HCT116 (cell line): Measurements from ENCODE around the gene RBM23. TPM values are rescaled to one million over a fixed set of nuclear protein-coding genes. Genes with fewer than 3 reads are reported as not detected.
"Not testable (repeated sequence)": the region's sequence is repeated elsewhere in the genome, so short reads cannot be mapped to it uniquely, and the experiment has no call there.

Experiments used
- ATAC-seq: fragments of 200-7000 bp; cut with Tn5 transposase; 2 replicates; pipeline ENCODE4 v1.9.1; 2020; ENCODE audit warnings: mild to moderate bottlenecking, moderate library complexity
- BruUV-seq: library from RNA; stranded (reverse); fragments of 400-500 nt; replicated peaks from 2 replicates; lab custom pipeline; 2021; lab: Mats Ljungman, UMichigan
- CTCF ChIA-PET: fragments of 300-600 bp; sonication (Branson Sonifier 250); formaldehyde crosslinking; loops from one replicate; lab custom pipeline; 2021; ENCODE audit warnings: antibody characterized with exemption; lab: Charles Lee
- POLR2A ChIA-PET: fragments of 300-600, 350-600 bp; sonication (Branson Sonifier 250); formaldehyde crosslinking; loops from one replicate; lab custom pipeline; 2021; ENCODE audit warnings: antibody characterized with exemption; lab: Charles Lee
- RAD21 ChIA-PET, 2 experiments: fragments of 300-600 bp; sonication (Branson Sonifier 250); formaldehyde crosslinking; loops; one replicate each; lab custom pipeline; 2023; ENCODE audit warnings: low total read pairs in 2 of 2; ENCODE audit not compliant: uncharacterized antibody in 2 of 2, unreplicated experiment in 2 of 2, low non-redundant PET in 1 of 2; lab: Charles Lee
- DNase-seq: peaks from one replicate; pipeline ENCODE4 v3.0.0-alpha.2; 2010; ENCODE audit warnings: low read depth, low spot score
- H2AFZ ChIP-seq: fragments of 200-600 bp; shearing (Covaris generic), sonication (generic); 2 replicates; pipeline ENCODE4 v1.6.1; 2017; ENCODE audit warnings: low read depth, mixed run types, mixed read lengths, antibody characterized with exemption, low read length; ENCODE audit not compliant: poor library complexity, severe bottlenecking
- H3K27ac ChIP-seq: 2 replicates; pipeline ENCODE4 v1.5.1; 2012; ENCODE audit warnings: low read depth, low read length
- H3K27me3 ChIP-seq: fragments of 200-600 bp; sonication (generic); 2 replicates; pipeline ENCODE4 v1.6.1; 2016; ENCODE audit warnings: mixed run types, low read length, mixed read lengths; ENCODE audit not compliant: insufficient read depth
- H3K36me3 ChIP-seq, 2 experiments: fragments of 200-500 bp in 1 of 2; fragments of 200-600 bp in 1 of 2; sonication (Bioruptor generic) in 1 of 2; sonication (generic) in 1 of 2; 2 replicates each; pipeline versions ENCODE4 v1.5.1 to v1.6.1; 2014 to 2016; ENCODE audit warnings: low read length in 2 of 2, inconsistent platforms in 1 of 2, mixed read lengths in 1 of 2, mixed run types in 1 of 2; ENCODE audit not compliant: insufficient read depth in 2 of 2, control insufficient read depth in 1 of 2
- H3K4me1 ChIP-seq, 2 experiments: fragments of 200-600 bp in 1 of 2; sonication (generic) in 1 of 2; 2 replicates each; pipeline versions ENCODE4 v1.5.1 to v1.6.1; 2012 to 2017; ENCODE audit warnings: low read length in 2 of 2, inconsistent platforms in 1 of 2, mild to moderate bottlenecking in 1 of 2, mixed read lengths in 1 of 2, mixed run types in 1 of 2, moderate library complexity in 1 of 2; ENCODE audit not compliant: insufficient read depth in 2 of 2, control insufficient read depth in 1 of 2
- H3K4me2 ChIP-seq: fragments of 200-600 bp; sonication (generic); 2 replicates; pipeline ENCODE4 v1.6.1; 2017; ENCODE audit warnings: mixed run types, low read length, mixed read lengths
- H3K4me3 ChIP-seq, 2 experiments: fragments of 200-600 bp in 1 of 2; sonication (generic) in 1 of 2; replicated peaks in 1 of 2; 2 replicates each; pipeline ENCODE4 v1.5.1; 2011 to 2016; ENCODE audit warnings: low read length in 2 of 2, control low read depth in 1 of 2, low read depth in 1 of 2, mild to moderate bottlenecking in 1 of 2, mixed read lengths in 1 of 2, mixed run types in 1 of 2
- H3K79me2 ChIP-seq: fragments of 200-600 bp; sonication (generic); 2 replicates; pipeline ENCODE4 v1.6.1; 2017; ENCODE audit warnings: mild to moderate bottlenecking, mixed run types, low read length, moderate library complexity, mixed read lengths; ENCODE audit not compliant: insufficient read depth
- H3K9ac ChIP-seq: fragments of 200-600 bp; sonication (generic); 2 replicates; pipeline ENCODE4 v1.6.1; 2016; ENCODE audit warnings: low read length, mixed read lengths
- H3K9me2 ChIP-seq: fragments of 200-600 bp; sonication (generic), shearing (Covaris generic); 2 replicates; pipeline ENCODE4 v1.6.1; 2017; ENCODE audit warnings: mixed run types, mild to moderate bottlenecking, moderate library complexity; ENCODE audit not compliant: insufficient read depth
- H3K9me3 ChIP-seq, 2 experiments: fragments of 200-500 bp in 1 of 2; fragments of 200-600 bp in 1 of 2; sonication (Bioruptor generic) in 1 of 2; sonication (generic) in 1 of 2; 2 replicates each; pipeline ENCODE4 v1.6.1; 2014 to 2017; ENCODE audit warnings: low read length in 2 of 2, mixed read lengths in 2 of 2, inconsistent platforms in 1 of 2, low read depth in 1 of 2, mild to moderate bottlenecking in 1 of 2, mixed run types in 1 of 2, moderate library complexity in 1 of 2; ENCODE audit not compliant: control insufficient read depth in 1 of 2, insufficient read depth in 1 of 2
- H4K20me1 ChIP-seq: fragments of 200-600 bp; sonication (generic), shearing (Covaris generic); 2 replicates; pipeline ENCODE4 v1.6.1; 2017; ENCODE audit warnings: mixed run types, mild to moderate bottlenecking, moderate library complexity; ENCODE audit not compliant: insufficient read depth
- CBX3 ChIP-seq: IDR thresholded peaks from 2 replicates; pipeline ENCODE4 v1.6.1; 2012; ENCODE audit warnings: low read depth
- CEBPB ChIP-seq: IDR thresholded peaks from 2 replicates; pipeline ENCODE4 v1.6.1; 2012; ENCODE audit warnings: low read depth
- EGR1 ChIP-seq: IDR thresholded peaks from 2 replicates; pipeline ENCODE4 v1.6.1; 2012; ENCODE audit warnings: low read depth
- ELF1 ChIP-seq: IDR thresholded peaks from 2 replicates; pipeline ENCODE4 v1.6.1; 2012; ENCODE audit warnings: low read depth, borderline replicate concordance
- EZH2phosphoT487 ChIP-seq: fragments of 200-600 bp; IDR thresholded peaks from 2 replicates; pipeline ENCODE4 v1.6.1; 2018; ENCODE audit warnings: antibody characterized with exemption, borderline replicate concordance
- POLR2A ChIP-seq: IDR thresholded peaks from 2 replicates; pipeline ENCODE4 v1.7.0; 2011; ENCODE audit warnings: borderline replicate concordance; ENCODE audit not compliant: insufficient read depth, insufficient read length; ENCODE audit errors: extremely low read depth
- POLR2AphosphoS5 ChIP-seq: IDR thresholded peaks from 2 replicates; pipeline ENCODE4 v1.6.1; 2011; ENCODE audit warnings: mild to moderate bottlenecking, low read depth, low read length, moderate library complexity
- RAD21 ChIP-seq: IDR thresholded peaks from 2 replicates; pipeline ENCODE4 v1.6.1; 2012; ENCODE audit warnings: low read depth, mild to moderate bottlenecking
- SIN3A ChIP-seq: IDR thresholded peaks from 2 replicates; pipeline ENCODE4 v1.6.1; 2012; ENCODE audit warnings: low read depth
- SP1 ChIP-seq: IDR thresholded peaks from 2 replicates; pipeline ENCODE4 v1.6.1; 2012; ENCODE audit warnings: low read depth
- SRF ChIP-seq: IDR thresholded peaks from 2 replicates; pipeline ENCODE4 v1.6.1; 2012; ENCODE audit warnings: low read depth
- TCF7L2 ChIP-seq: IDR thresholded peaks from 2 replicates; pipeline ENCODE4 v1.7.0; 2011; ENCODE audit warnings: borderline replicate concordance, inconsistent platforms; ENCODE audit not compliant: insufficient read depth, insufficient read length; ENCODE audit errors: extremely low read depth
- ZBTB33 ChIP-seq: IDR thresholded peaks from 2 replicates; pipeline ENCODE4 v1.6.1; 2011; ENCODE audit warnings: mild to moderate bottlenecking, low read length, moderate library complexity; ENCODE audit not compliant: insufficient replicate concordance; ENCODE audit errors: extremely low read depth
- intact Hi-C: fragments of 100-400 bp; cut with micrococcal nuclease; formaldehyde crosslinking; loops from 2 replicates; pipeline ENCODE4 v1.10.0; 2022
- total RNA-seq: library from RNA; stranded (reverse); gene quantifications from one replicate; pipeline ENCODE4 v1.2.1, GENCODE V29; 2021; ENCODE audit not compliant: unreplicated experiment
- TF ChIP-seq, protein P1 (sequence below), 3 experiments: fragments of 200-600 bp in 1 of 3; sonication (generic) in 1 of 3; IDR thresholded peaks in 2 of 3; conservative IDR thresholded peaks in 1 of 3; 2 replicates each; pipeline ENCODE4 v1.5.1; 2012 to 2017; ENCODE audit warnings: low read depth in 2 of 3, low read length in 2 of 3, antibody characterized with exemption in 1 of 3, borderline replicate concordance in 1 of 3, control low read depth in 1 of 3, mild to moderate bottlenecking in 1 of 3, mixed read lengths in 1 of 3, mixed run types in 1 of 3, moderate library complexity in 1 of 3; ENCODE audit not compliant: insufficient read depth in 1 of 3

RBM23 gene
- total RNA-seq, 1 experiment from 2014 or later: 67.2 TPM

- DNase-seq, H3K36me3 ChIP-seq, H3K4me3 ChIP-seq, H3K27ac ChIP-seq, H2AFZ ChIP-seq, ATAC-seq, H3K4me2 ChIP-seq, H3K9me3 ChIP-seq, H4K20me1 ChIP-seq, POLR2A ChIA-PET, H3K27me3 ChIP-seq, RAD21 ChIA-PET, H3K9ac ChIP-seq, BruUV-seq, H3K9me2 ChIP-seq: not testable (repeated sequence)
- peaks cover 69% of the 10 kb centered on the region for H3K79me2 ChIP-seq
- intact Hi-C loops: loop anchor here (5.0 kb wide), 1 partner anchor 43 kb away; the partner anchor contains the start of gene LRP10
- CTCF ChIA-PET: interaction anchor here (1.2 kb wide), 1 partner anchor 13 kb away, joined by 3 read pairs; no protein-coding TSS in a partner anchor
- H3K4me1 ChIP-seq: peaks cover 9 to 11% of the 10 kb centered on the region in 2 experiments
Observed at GRCh38 chr14:22914836-22915235, 4.1 kb downstream of the RBM23 start.

DNA sequence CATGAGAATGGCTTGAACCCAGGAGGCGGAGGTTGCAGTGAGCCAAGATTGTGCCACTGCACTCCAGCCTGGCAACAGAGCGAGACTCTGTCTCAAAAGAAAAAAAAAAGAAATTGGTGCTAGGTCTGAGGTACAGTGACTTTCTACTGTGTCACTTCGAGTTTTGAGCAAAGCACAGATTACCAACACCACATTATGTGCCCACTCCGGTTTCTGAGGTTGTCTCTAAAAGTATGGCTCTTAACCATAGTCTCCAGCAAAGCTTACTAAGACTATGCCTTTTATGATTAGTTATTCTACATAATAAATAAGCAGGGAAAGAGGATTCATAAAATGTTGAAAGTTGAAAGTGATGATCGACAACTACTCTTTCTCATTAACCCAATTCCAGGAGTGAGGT lies 8.0 kb downstream of the RBM23 start:
- H2AFZ ChIP-seq: no peak overlapping the region
- H3K27me3 ChIP-seq: no peaks in the 10 kb centered on the region
- ChIA-PET CTCF (no interaction called here), POLR2A (no interaction called here), RAD21 (no interaction called here)
- no peak overlapping the region for H3K9ac ChIP-seq
- H4K20me1 ChIP-seq: no peaks in the 10 kb centered on the region
- H3K4me2 ChIP-seq: no peak overlapping the region
- H3K36me3 ChIP-seq: peaks cover 18 to 33% of the 10 kb centered on the region in 2 experiments
- ATAC-seq: no peak
- no TSS peak for BruUV-seq
- H3K9me3 ChIP-seq: no peaks in the 10 kb centered on the region
- H3K4me3 ChIP-seq: no peak overlapping the region
- H3K79me2 ChIP-seq: peaks cover 48% of the 10 kb centered on the region
- no peaks in the 10 kb centered on the region for H3K9me2 ChIP-seq
- no peak overlapping the region for H3K27ac ChIP-seq
- intact Hi-C loops: no loop called here
- H3K4me1 ChIP-seq: no peaks in the 10 kb centered on the region
- no peak for DNase-seq
- TF ChIP-seq SRF: no peak
- TF ChIP-seq ZBTB33: no peak
- TF ChIP-seq, protein P1, sequence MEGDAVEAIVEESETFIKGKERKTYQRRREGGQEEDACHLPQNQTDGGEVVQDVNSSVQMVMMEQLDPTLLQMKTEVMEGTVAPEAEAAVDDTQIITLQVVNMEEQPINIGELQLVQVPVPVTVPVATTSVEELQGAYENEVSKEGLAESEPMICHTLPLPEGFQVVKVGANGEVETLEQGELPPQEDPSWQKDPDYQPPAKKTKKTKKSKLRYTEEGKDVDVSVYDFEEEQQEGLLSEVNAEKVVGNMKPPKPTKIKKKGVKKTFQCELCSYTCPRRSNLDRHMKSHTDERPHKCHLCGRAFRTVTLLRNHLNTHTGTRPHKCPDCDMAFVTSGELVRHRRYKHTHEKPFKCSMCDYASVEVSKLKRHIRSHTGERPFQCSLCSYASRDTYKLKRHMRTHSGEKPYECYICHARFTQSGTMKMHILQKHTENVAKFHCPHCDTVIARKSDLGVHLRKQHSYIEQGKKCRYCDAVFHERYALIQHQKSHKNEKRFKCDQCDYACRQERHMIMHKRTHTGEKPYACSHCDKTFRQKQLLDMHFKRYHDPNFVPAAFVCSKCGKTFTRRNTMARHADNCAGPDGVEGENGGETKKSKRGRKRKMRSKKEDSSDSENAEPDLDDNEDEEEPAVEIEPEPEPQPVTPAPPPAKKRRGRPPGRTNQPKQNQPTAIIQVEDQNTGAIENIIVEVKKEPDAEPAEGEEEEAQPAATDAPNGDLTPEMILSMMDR (IDR thresholded peaks at IDR 0.05 in 2 of 3, conservative IDR thresholded peaks at IDR 0.05 in 1 of 3; ENCODE audit: borderline replicate concordance in 1 of 3, insufficient read depth in 1 of 3, low read depth in 2 of 3, low read length in 2 of 3): no peak
- no peak for TF ChIP-seq CEBPB
- no peak for TF ChIP-seq CBX3
- no peak for TF ChIP-seq EZH2phosphoT487
- TF ChIP-seq ELF1: no peak
- no peak for TF ChIP-seq TCF7L2
- no peak for TF ChIP-seq SIN3A
- TF ChIP-seq SP1: no peak
- TF ChIP-seq POLR2AphosphoS5: no peak
- no peak for TF ChIP-seq RAD21
- no peak for TF ChIP-seq EGR1
- TF ChIP-seq POLR2A: no peak
